ENCODE data around the gene ING1.
"Not testable (repeated sequence)": the region's sequence is repeated elsewhere in the genome, so short reads cannot be mapped to it uniquely, and the experiment has no call there.

The ING1 gene

DNA sequence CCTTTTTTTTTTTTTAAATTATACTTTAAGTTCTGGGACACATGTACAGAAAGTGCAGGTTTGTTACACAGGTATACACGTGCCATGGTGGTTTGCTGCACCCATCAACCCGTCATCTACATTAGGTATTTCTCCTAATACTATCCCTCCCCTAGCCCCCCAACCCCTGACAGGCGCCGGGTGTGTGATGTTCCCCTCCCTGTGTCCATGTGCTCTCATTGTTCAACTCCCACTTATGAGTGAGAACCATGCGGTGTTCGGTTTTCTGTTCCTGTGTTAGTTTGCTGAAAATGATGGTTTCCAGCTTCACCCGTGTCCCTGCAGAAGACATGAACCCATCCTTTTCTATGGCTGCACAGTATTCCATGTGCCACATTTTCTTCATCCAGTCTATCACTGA, 17.7 kb upstream of the ING1 start:
- DNase-seq (ENCODE audit: low read depth): not testable (repeated sequence)

DNA sequence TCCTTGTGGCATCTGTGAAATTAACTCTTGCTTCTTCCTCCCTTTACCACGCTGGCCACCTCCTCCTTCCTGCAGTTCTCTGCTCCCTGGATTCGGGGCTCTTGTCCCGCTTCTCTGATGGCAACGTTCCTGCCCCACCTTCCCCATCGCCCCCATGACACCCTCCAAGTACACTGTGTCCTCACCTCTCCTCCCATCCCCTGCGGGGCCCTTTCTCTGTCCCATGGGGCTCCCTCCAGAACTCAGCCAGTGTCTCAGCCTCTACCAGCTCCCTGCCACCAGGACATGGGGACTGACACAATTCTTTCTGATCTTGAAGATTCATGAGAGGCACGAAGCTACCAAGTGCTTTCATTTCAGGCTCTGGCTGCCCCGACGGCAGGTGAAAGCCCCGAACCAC, 16.7 kb upstream of the ING1 start:
- DNase-seq (ENCODE audit: low read depth): no peak

DNA sequence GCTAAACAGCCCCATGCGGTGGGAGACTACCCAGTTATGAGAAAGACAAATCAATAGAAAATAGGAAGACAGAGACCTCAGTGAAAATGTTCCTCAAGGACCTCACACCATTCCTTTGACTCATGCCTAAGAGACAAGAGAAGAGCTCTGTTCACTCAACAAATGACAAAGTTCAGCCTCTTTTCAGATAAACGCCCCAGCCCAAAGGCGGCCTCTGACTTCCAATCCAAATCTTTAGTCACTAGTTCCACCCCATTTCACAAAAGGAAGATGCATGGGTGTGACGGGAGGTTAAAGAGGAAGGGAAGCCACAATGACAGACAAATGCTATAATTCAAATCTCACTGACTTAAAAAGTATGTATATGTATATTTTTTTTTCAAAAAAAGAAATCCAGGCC, 15.7 kb upstream of the ING1 start:
- DNase-seq (ENCODE audit: low read depth): no peak

- no peak for DNase-seq (ENCODE audit: low read depth)
Observed at GRCh38 chr13:110698689-110699088, 14.8 kb upstream of the ING1 start.

- DNase-seq (ENCODE audit: low read depth): no peak
Observed at GRCh38 chr13:110699148-110700145, 14.1 kb upstream of the ING1 start.

DNA sequence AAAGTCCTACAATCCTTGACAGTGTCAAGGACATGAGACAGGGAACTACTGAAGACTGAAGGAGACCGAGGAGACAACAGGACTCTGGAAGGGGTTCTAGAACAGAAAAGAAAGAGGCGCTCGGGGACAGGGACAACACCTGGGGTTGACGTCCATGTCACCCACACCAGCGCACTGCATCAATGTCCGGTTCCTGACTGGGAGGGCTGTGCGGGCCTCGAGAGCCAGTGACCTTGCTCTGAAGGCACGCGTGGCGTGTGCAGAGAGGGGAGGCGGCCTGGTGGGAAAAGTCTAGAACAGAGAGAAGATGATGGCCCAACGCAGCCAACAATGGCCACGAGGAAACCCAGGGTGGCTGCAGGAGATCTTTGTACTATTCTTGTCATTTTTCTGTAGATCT, 13.3 kb upstream of the ING1 start:
- no peak for DNase-seq (ENCODE audit: low read depth)

DNA sequence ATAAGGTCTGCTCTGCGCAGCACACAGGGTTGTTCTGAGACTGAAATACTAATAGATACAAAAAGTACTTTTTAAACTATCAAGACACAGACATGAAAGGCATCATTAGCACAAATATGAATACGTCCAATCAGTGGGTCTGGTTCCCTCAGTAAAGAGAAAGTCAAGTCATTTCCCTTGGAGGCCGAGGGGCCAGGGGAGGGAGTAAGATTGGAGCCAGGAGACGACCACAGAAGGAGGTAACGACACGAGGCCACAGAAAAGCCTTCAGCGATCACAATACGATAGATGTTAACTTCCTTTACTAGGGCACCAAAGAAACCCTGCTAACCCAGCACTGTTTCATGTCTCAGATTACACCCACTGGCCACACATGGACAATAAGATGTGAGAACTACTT, 12.9 kb upstream of the ING1 start:
- no peak for DNase-seq (ENCODE audit: low read depth)

- DNase-seq (ENCODE audit: low read depth): not testable (repeated sequence)
Observed at GRCh38 chr13:110701061-110701460, 12.4 kb upstream of the ING1 start.

GRCh38 chr13:110702089-110702488, 11.4 kb upstream of the ING1 start:
- no peak for DNase-seq (ENCODE audit: low read depth)

DNA sequence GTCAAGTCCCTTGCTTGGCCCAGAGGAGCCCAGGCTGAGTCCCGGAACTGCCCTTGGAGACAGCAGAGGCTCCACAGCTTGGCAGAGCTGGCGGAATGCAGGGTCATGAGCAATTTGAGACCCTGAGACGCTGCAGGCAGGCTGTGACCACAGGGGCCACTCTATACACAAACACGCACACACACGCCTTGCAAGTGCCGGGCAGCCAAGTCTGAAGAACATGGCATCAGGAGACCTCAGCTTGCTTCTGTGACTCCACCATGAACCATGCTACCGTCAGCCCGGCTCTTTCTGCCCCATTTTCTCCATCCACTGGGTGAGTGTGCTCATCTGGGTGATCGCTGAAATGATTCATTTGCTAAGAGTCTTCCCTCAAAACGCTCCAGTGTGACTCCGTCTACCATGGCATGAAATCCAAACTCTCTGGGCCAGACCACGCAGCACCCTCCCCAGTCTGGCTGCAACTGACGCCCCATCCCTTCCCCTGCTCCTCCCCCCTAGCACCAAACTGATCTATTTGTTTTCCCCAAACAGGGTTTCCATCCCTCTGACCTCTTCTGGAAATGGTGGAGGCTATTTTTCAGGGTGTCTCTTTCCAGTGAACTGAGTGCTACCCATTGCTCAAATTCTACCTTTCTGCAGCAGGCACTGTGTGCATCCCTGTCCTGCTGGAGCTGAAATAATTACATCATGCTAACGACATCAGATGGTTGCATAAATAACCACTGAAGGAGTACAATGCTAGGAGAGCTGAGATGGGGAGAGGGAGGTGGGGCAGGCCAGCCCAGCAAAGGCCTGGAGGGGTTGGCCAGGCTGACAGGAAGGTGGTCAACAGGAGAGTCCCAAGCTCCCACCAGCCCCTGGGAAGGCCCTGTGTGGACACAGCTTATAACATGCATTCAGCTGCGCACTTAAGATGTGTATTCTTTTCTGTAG, 10.6 kb upstream of the ING1 start:
- no peak for DNase-seq (ENCODE audit: low read depth)

DNA sequence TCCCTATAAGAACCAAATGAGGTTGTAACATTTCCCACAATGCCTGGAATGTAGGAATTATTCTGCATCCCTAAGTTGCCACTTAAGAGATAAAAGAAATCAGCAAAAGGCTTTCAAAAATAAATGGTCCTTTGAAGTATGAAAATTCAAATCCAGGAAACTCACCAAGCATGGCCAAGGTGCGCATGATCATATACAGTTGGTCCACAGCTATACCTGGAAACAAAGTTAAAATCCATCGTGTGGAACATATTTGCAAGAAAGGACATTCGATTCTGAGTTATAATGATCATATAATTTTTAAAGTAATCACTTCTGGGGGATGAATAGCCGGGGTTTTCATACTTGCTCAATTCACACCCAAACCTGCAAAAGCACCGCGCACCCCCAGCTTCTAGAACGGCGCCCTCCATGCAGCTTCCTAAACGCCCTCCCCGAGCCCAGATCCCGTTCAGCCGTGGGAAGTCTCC, 8.1 kb upstream of the ING1 start:
- no peak for DNase-seq (ENCODE audit: low read depth)

DNA sequence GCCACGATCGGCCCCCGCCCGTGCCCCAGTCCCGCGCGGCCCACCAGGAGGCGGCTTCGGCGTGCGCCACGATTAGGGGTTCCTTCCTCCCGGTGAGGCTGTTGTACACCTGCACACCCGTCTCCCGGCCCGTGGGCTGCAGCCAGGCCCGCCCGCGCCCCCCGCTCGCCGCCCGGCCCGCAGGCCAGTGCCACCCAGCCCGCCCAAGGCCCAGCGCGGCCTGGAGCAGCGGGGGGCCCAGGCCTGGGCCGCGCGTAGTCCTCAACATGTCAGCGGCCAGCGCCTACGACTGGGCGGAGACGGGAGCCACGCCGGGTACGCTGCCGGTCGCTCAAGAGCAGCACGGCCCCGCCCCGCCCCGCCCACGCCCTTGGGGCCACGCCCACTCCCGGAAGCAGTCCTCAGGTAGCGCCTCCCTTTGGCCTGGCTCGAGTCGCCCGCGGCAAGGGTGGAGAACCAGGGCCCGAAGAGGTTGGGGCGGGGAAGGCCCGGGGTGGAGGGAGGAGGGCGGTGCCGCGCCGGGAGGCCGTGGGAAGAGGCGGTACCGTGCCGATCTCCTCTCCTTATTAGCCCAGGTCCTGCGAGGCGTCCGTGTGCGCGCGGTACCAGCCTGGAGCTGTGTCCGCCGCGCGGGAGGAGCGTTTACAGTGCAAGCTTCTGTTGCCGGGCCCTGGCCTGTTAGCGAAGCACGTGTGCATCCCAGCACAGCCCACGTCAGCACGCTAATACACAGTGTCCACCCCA, 7.5 kb upstream of the ING1 start, which contains the start of gene CARS2:
CARS2 (minus strand) TSS at position 291 of the 744 bp plus-strand sequence; CDS start at position 268, 23 bp downstream.
- peak; percentile 87 for DNase-seq (ENCODE audit: low read depth)

DNA sequence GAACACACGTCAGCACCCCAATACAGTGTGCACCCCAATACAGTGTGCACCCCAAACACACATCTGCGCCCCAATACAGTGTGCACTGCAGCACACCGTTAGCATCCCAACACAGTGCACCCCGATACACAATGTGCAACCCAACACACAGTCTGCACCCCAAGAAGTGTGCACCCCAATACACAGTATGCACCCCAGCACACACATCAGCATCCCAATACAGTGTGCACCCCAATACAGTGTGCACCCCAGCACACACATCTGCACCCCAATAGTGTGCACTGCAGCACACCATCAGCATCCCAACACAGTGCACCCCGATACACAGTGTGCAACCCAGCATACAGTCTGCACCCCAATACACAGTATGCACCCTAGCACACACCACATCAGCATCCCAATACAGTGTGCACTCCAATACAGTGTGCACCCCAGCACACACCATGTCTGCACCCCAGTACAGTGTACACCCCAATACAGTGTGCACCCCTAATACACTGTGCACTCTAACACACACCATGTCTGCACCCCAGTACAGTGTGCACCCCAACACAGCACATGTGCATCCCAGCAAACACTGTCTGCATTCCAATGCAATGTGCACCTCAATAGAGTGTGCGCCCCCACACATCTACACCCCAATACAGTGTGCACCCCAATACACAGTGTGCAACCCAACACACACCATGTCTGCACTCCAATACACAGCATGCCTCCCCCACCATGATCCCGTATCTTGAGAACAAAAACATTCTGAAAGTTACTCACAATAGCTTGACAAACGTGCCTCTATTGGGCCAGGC, 6.7 kb upstream of the ING1 start:
- DNase-seq (ENCODE audit: low read depth): no peak

DNA sequence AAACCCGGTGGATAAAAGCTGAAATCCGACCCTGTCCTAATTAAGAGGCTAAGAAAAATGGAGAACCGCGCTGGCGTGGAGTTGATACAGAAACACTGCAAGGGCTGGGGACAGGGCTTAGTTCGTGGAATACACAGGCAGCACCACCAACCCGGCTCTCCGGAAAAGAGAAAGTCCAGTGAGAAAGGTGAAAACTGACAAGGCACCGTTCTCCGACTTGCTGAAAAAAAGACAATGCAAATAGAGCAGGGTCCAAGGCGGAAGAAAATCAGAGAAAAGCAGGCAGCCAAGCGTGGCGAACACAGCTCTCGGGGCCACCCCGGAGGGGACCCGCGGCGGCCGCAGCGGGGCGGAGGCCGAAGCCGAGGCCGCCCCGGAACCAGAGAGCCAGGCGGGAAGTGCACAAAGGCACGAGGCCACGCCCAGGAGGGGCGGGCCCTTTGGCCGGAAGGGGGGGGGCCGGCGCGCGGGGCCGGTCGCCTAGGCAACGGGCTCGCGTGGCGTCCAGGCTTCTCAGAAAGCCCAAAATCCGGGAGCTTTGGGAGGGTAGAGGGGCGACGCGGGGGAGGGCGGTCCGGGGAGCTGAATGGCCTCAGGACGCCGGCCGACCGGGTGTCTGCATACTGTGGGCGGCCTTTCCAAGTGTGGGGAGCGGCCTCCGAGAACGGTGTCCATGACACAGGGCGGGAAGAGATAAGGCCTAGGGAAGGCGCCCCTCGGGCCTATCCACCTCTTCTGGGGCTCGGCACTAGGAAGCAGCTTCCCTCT, 1.2 kb upstream of the ING1 start:
- peak; percentile 61 for DNase-seq (ENCODE audit: low read depth)

- DNase-seq (ENCODE audit: low read depth): peak; percentile 99
Observed at GRCh38 chr13:110712849-110713641, 455 bp upstream of the ING1 start.

DNA sequence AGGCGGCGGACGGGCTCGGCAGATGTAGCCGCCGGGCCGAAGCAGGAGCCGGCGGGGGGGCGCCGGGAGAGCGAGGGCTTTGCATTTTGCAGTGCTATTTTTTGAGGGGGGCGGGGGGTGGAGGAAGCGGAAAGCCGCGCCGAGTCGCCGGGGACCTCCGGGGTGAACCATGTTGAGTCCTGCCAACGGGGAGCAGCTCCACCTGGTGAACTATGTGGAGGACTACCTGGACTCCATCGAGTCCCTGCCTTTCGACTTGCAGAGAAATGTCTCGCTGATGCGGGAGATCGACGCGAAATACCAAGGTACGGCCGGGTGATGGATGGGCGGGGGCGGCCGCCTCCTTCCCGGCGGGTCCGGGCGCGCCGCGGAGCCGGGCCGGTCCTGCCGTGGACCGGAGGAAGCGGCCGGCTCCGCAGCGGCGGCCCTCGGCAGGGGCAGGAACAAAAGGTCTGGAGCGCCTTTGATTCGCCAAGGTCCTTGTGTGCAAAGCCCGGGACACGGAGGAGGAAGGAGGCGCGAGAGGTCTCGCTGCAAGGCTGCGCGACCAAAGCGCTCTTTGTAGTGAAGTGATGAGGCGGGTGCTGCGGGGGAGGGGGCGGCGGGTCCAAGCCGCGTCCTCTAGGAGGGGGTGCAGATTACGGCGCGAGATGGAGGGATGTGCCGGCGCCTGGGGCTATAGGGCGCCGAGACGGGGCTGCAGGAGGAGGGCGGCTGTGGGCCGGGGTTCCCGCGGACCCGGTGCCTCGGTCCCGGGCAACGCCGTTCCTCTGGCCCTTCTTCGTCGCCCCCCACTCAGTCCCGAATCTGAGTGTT, 689 bp downstream of the ING1 start:
- DNase-seq (ENCODE audit: low read depth): no peak

DNA sequence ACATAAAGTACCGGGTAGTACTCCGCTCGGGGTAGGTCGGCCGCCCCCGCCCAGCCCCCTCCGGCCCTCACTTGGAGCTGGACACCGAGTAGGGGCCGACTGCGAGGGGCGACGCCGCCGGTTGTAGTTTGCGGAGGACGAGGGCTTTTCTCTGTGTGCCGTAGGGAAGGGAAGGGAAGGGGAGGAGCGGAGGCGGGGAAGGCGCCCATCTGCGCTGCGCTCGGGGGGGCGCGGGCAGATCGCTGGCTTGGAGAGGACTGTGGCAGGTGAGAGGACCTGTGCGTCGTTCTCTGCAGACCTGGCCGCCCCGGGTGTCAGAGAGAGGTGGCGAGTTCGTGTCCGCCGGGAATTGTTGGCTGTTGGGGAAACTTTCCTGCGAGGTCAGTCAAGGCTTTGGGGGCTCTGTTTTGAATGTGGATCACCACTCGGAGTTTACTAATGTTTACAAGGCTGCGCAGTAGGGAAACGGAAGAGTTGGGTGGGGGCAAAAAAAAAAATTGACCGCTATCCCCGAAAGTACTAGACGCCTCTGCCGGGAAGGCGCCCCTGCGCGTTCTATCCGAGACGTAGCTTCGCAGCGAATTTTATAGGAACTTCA, 1.4 kb downstream of the ING1 start:
- DNase-seq (ENCODE audit: low read depth): no peak
